Lung (tissue), 12 donors: ENCODE measurements around the gene UGT1A5. TPM values are rescaled to one million over a fixed set of nuclear protein-coding genes. Genes with fewer than 3 reads are reported as not detected.

Source experiments
- ATAC-seq: fragments of 200-7000 bp; cut with Tn5 transposase; one replicate; pipeline ENCODE4 v1.9.1; 2020; ENCODE audit warnings: moderate number of reproducible peaks; ENCODE audit not compliant: insufficient read depth, low FRiP score
- DNase-seq, 3 donors: peaks; one replicate each; pipeline ENCODE4 v3.0.0-alpha.2; 2013 to 2017
- H3K27ac ChIP-seq, 2 donors: one replicate each; pipeline ENCODE4 v1.5.1; 2013; ENCODE audit warnings: mild to moderate bottlenecking in 2 of 2, moderate library complexity in 2 of 2, control low read depth in 1 of 2, inconsistent platforms in 1 of 2, low read depth in 1 of 2, low read length in 1 of 2
- H3K27me3 ChIP-seq, 3 donors: one replicate each; pipeline ENCODE4 v1.5.1; 2013; ENCODE audit warnings: low read length in 2 of 3; ENCODE audit not compliant: control insufficient read depth in 3 of 3, insufficient read depth in 3 of 3
- H3K36me3 ChIP-seq, 4 donors: one replicate each; pipeline ENCODE4 v1.5.1; 2013; ENCODE audit warnings: low read length in 4 of 4, mild to moderate bottlenecking in 1 of 4, moderate library complexity in 1 of 4; ENCODE audit not compliant: control insufficient read depth in 4 of 4, insufficient read depth in 4 of 4
- H3K4me1 ChIP-seq, 5 donors: one replicate each; pipeline ENCODE4 v1.5.1; 2013; ENCODE audit warnings: low read length in 5 of 5, mild to moderate bottlenecking in 2 of 5, moderate library complexity in 1 of 5; ENCODE audit not compliant: control insufficient read depth in 5 of 5, insufficient read depth in 5 of 5
- H3K4me3 ChIP-seq: one replicate; pipeline ENCODE4 v1.5.1; 2013; ENCODE audit warnings: mild to moderate bottlenecking, control low read depth, moderate library complexity
- H3K9ac ChIP-seq, 2 donors: one replicate each; pipeline ENCODE4 v1.5.1; 2013; ENCODE audit warnings: low read length in 2 of 2, control low read depth in 1 of 2; ENCODE audit not compliant: insufficient read depth in 1 of 2
- H3K9me3 ChIP-seq, 4 donors: one replicate each; pipeline ENCODE4 v1.5.1; 2013; ENCODE audit warnings: low read length in 3 of 4, mild to moderate bottlenecking in 1 of 4, moderate library complexity in 1 of 4; ENCODE audit not compliant: control insufficient read depth in 4 of 4, insufficient read depth in 3 of 4
- CTCF ChIP-seq: IDR thresholded peaks from 2 replicates; pipeline ENCODE4 v1.5.1; 2012; ENCODE audit warnings: mild to moderate bottlenecking; ENCODE audit errors: control extremely low read depth, extremely low read depth
- WGBS, 2 donors: extraction: QIAGEN DNeasy Blood & Tissue Kit; methylation state at CpG; one replicate each; pipeline ENCODE4 v1.1.7; 2013; 5-methylcytosine and 5-hydroxymethylcytosine counted together
- polyA plus RNA-seq, 2 donors: library from polyadenylated mRNA; stranded (reverse); fragments of 200-250 nt; gene quantifications; one replicate each; pipeline ENCODE4 v1.2.1, GENCODE V29; 2013
- total RNA-seq, 2 donors: library from RNA; depleted of rRNA in 1 of 2; stranded (reverse); fragments of >200 nt in 1 of 2; gene quantifications; one replicate each; pipeline ENCODE4 v1.2.1, GENCODE V29; 2014 to 2021
- donor health status: control.
- donor health status: control.
- donor health status: Bipolar disorder and iron deficiency.
- donor health status: healthy.
- donor health status: DM: yes; HTN: yes; CAD: no.

UGT1A5 gene
- total and polyA plus RNA-seq, 4 donors = 0.34 TPM; not detected in 3

GRCh38 chr2:233690444-233690843 lies 22.3 kb upstream of the UGT1A5 start:
- 65 to 90% methylated on average over 4 of the region's 4 CpGs for WGBS, 2 donors
- H3K36me3 ChIP-seq = no peaks in the 10 kb centered on the region
- no peak overlapping the region for H3K27ac ChIP-seq
- no peak for TF ChIP-seq CTCF
- no peaks in the 10 kb centered on the region for H3K27me3 ChIP-seq
- ATAC-seq (no peak), DNase-seq (peak; percentile 20 to 30 (median 28))
- H3K4me1 ChIP-seq = peaks cover 0 to 11% (median 0%) of the 10 kb centered on the region in 5 donors
- H3K9ac ChIP-seq = no peak overlapping the region
- H3K4me3 ChIP-seq = no peak overlapping the region
- no peaks in the 10 kb centered on the region for H3K9me3 ChIP-seq

GRCh38 chr2:233691443-233692433 lies 21.0 kb upstream of the UGT1A5 start:
- ATAC-seq = no peak
- H3K9ac ChIP-seq = no peak overlapping the region
- 86 to 89% methylated on average over 11 of the region's 11 CpGs for WGBS, 2 donors

GRCh38 chr2:233692648-233693047 lies 20.1 kb upstream of the UGT1A5 start, which contains the start of gene UGT1A6:
Gene UGT1A6 (plus strand): TSS chr2:233692890. CDS start chr2:233693005, 115 bp downstream.
- Histone ChIP-seq H3K4me3 (no peak within 1 kb of the TSS), H3K4me1 (peaks cover 0 to 11% (median 0%) of the 10 kb centered on the region in 5 donors), H3K9me3 (no peaks in the 10 kb centered on the region), H3K27ac (no peak within 1 kb of the TSS), H3K36me3 (no peaks in the 10 kb centered on the region), H3K27me3 (no peaks in the 10 kb centered on the region), H3K9ac (no peak within 1 kb of the TSS)
- no peak for TF ChIP-seq CTCF
- no peak for DNase-seq
- WGBS, 2 donors = 84 to 94% methylated on average over 4 of the region's 4 CpGs
- no peak for ATAC-seq

More at GRCh38 chr2:233691443-233692433, 21.0 kb upstream of the UGT1A5 start:
- no peak for TF ChIP-seq CTCF
- no peaks in the 10 kb centered on the region for H3K27me3 ChIP-seq
- no peak overlapping the region for H3K27ac ChIP-seq
- no peak overlapping the region for H3K4me3 ChIP-seq
- no peaks in the 10 kb centered on the region for H3K36me3 ChIP-seq
- H3K9me3 ChIP-seq = no peaks in the 10 kb centered on the region
- DNase-seq = no peak
- H3K4me1 ChIP-seq = peaks cover 0 to 11% (median 0%) of the 10 kb centered on the region in 5 donors
